H1 (cell line): ENCODE measurements around the gene SMIM7. TPM values are rescaled to one million over a fixed set of nuclear protein-coding genes. Genes with fewer than 3 reads are reported as not detected.

Experiments
- CTCF ChIA-PET: fragments of 300-600 bp; sonication (Branson Sonifier 250); formaldehyde crosslinking; loops from one replicate; lab custom pipeline; 2021; ENCODE audit not compliant: partially characterized antibody; lab: Charles Lee
- POLR2A ChIA-PET: fragments of 300-600 bp; sonication (Branson Sonifier 250); formaldehyde crosslinking; loops from one replicate; lab custom pipeline; 2021; ENCODE audit warnings: inconsistent platforms; ENCODE audit not compliant: partially characterized antibody; lab: Charles Lee
- DNase-seq, 2 experiments: peaks; one replicate each; pipeline versions ENCODE4 v3.0.0 to v3.0.0-alpha.2; 2010 to 2022; ENCODE audit warnings: low spot score in 2 of 2, low read depth in 1 of 2, mixed read lengths in 1 of 2
- FAIRE-seq: peaks from 2 replicates; lab custom pipeline; 2011; peaks lifted over from hg19 to GRCh38; lab: Jason Lieb, UNC
- H2AFZ ChIP-seq: 2 replicates; pipeline ENCODE4 v1.8.1; 2012; ENCODE audit warnings: low read length, inconsistent platforms
- H2AK5ac ChIP-seq: 2 replicates; pipeline ENCODE4 v1.6.1; 2013; ENCODE audit warnings: low read depth, low read length
- H2BK120ac ChIP-seq: replicated peaks from 2 replicates; pipeline ENCODE3; 2013; ENCODE audit warnings: low read depth, low read length, inconsistent platforms
- H2BK12ac ChIP-seq: 2 replicates; pipeline ENCODE4 v1.6.1; 2013; ENCODE audit warnings: low read depth, low read length
- H2BK15ac ChIP-seq: 2 replicates; pipeline ENCODE4 v1.6.1; 2013; ENCODE audit warnings: low read length
- H2BK20ac ChIP-seq: 2 replicates; pipeline ENCODE4 v1.6.1; 2013; ENCODE audit warnings: low read length
- H2BK5ac ChIP-seq: 2 replicates; pipeline ENCODE4 v1.6.1; 2013; ENCODE audit warnings: low read depth, low read length
- H3K14ac ChIP-seq: 2 replicates; pipeline ENCODE4 v1.6.1; 2013; ENCODE audit warnings: inconsistent platforms; ENCODE audit not compliant: insufficient read length
- H3K18ac ChIP-seq: 2 replicates; pipeline ENCODE4 v1.6.1; 2013; ENCODE audit warnings: low read length; ENCODE audit errors: extremely low read depth
- H3K23ac ChIP-seq: 2 replicates; pipeline ENCODE4 v1.6.1; 2013; ENCODE audit warnings: inconsistent platforms; ENCODE audit not compliant: insufficient read length
- H3K23me2 ChIP-seq: 2 replicates; pipeline ENCODE4 v1.6.1; 2013; ENCODE audit warnings: low read depth, low read length
- H3K27ac ChIP-seq: 2 replicates; pipeline ENCODE4 v1.6.1; 2011; ENCODE audit warnings: low read depth, low read length, inconsistent platforms
- H3K27me3 ChIP-seq, 4 experiments: replicated peaks in 1 of 4; 1 replicate in 1 of 4; 2 replicates in 3 of 4; pipeline versions ENCODE4 v1.6.1 to v1.8.1; 2011 to 2013; ENCODE audit warnings: low read length in 3 of 4, mild to moderate bottlenecking in 3 of 4, inconsistent platforms in 2 of 4, mixed read lengths in 2 of 4, moderate library complexity in 1 of 4; ENCODE audit not compliant: control insufficient read depth in 3 of 4, insufficient read depth in 3 of 4; ENCODE audit errors: extremely low read depth in 1 of 4
- H3K36me3 ChIP-seq, 4 experiments: 2 replicates each; pipeline versions ENCODE4 v1.6.1 to v1.8.1; 2011 to 2013; ENCODE audit warnings: mild to moderate bottlenecking in 4 of 4, low read length in 3 of 4, moderate library complexity in 2 of 4, control low read depth in 1 of 4, inconsistent platforms in 1 of 4; ENCODE audit not compliant: insufficient read depth in 4 of 4, control insufficient read depth in 2 of 4
- H3K4ac ChIP-seq: replicated peaks from 2 replicates; pipeline ENCODE3; 2013; ENCODE audit warnings: low read length, low read depth, mixed read lengths, inconsistent platforms; ENCODE audit not compliant: insufficient read length
- H3K4me1 ChIP-seq, 4 experiments: replicated peaks in 1 of 4; 1 replicate in 1 of 4; 2 replicates in 3 of 4; pipeline versions ENCODE4 v1.6.1 to v1.8.1; 2011 to 2013; ENCODE audit warnings: low read length in 3 of 4, inconsistent platforms in 2 of 4, mixed read lengths in 1 of 4; ENCODE audit not compliant: insufficient read depth in 4 of 4, control insufficient read depth in 3 of 4
- H3K4me2 ChIP-seq, 2 experiments: 2 replicates each; pipeline versions ENCODE4 v1.6.1 to v1.8.1; 2011 to 2013; ENCODE audit warnings: low read depth in 2 of 2, low read length in 2 of 2, control low read depth in 1 of 2, inconsistent platforms in 1 of 2, mild to moderate bottlenecking in 1 of 2; ENCODE audit not compliant: insufficient read depth in 1 of 2
- H3K4me3 ChIP-seq, 4 experiments: fragments of 200-600, 300-600 bp in 1 of 4; sonication (generic), shearing (Covaris generic), sonication (Bioruptor Twin) in 1 of 4; 2 replicates each; pipeline versions ENCODE4 v1.5.1 to v1.8.1; 2011 to 2016; ENCODE audit warnings: low read length in 4 of 4, low read depth in 3 of 4, control low read depth in 2 of 4, inconsistent platforms in 2 of 4, mild to moderate bottlenecking in 2 of 4, mixed read lengths in 1 of 4, moderate library complexity in 1 of 4; ENCODE audit not compliant: insufficient read depth in 2 of 4; ENCODE audit errors: extremely low read depth in 1 of 4
- H3K56ac ChIP-seq: replicated peaks from 2 replicates; pipeline ENCODE3; 2013; ENCODE audit warnings: low read depth, mild to moderate bottlenecking, mixed read lengths, low read length, inconsistent platforms; ENCODE audit not compliant: insufficient read length
- H3K79me1 ChIP-seq: 2 replicates; pipeline ENCODE4 v1.6.1; 2013; ENCODE audit warnings: low read depth, low read length, control low read depth
- H3K79me2 ChIP-seq, 2 experiments: 2 replicates each; pipeline versions ENCODE4 v1.6.1 to v1.8.1; 2012 to 2013; ENCODE audit warnings: low read length in 2 of 2, mild to moderate bottlenecking in 2 of 2, inconsistent platforms in 1 of 2; ENCODE audit not compliant: insufficient read depth in 2 of 2, control insufficient read depth in 1 of 2
- H3K9ac ChIP-seq, 4 experiments: replicated peaks in 1 of 4; 1 replicate in 1 of 4; 2 replicates in 3 of 4; pipeline versions ENCODE4 v1.6.1 to v1.8.1; 2011 to 2013; ENCODE audit warnings: low read depth in 3 of 4, low read length in 3 of 4, control low read depth in 2 of 4, mild to moderate bottlenecking in 2 of 4, moderate library complexity in 2 of 4, inconsistent platforms in 1 of 4; ENCODE audit errors: extremely low read depth in 1 of 4
- H3K9me3 ChIP-seq, 2 experiments: 2 replicates each; pipeline versions ENCODE4 v1.6.1 to v1.8.1; 2012 to 2013; ENCODE audit warnings: mild to moderate bottlenecking in 2 of 2, moderate library complexity in 2 of 2, control low read depth in 1 of 2, inconsistent platforms in 1 of 2, low read depth in 1 of 2, low read length in 1 of 2, mixed read lengths in 1 of 2; ENCODE audit not compliant: insufficient read depth in 2 of 2
- H4K20me1 ChIP-seq, 2 experiments: replicated peaks in 1 of 2; 2 replicates each; pipeline versions ENCODE3 to v1.8.1; 2011 to 2013; ENCODE audit warnings: inconsistent platforms in 2 of 2, low read length in 2 of 2, mild to moderate bottlenecking in 1 of 2; ENCODE audit not compliant: insufficient read depth in 2 of 2, control insufficient read depth in 1 of 2
- H4K5ac ChIP-seq: 2 replicates; pipeline ENCODE4 v1.6.1; 2013; ENCODE audit warnings: low read length, low read depth, mixed read lengths, inconsistent platforms; ENCODE audit not compliant: insufficient read length
- H4K8ac ChIP-seq: 2 replicates; pipeline ENCODE4 v1.8.0; 2013; ENCODE audit warnings: mild to moderate bottlenecking, moderate library complexity, low read length, inconsistent platforms; ENCODE audit not compliant: insufficient read depth; ENCODE audit errors: extremely low read depth
- H4K91ac ChIP-seq: replicated peaks from 2 replicates; pipeline ENCODE3; 2013; ENCODE audit warnings: low read length, mixed read lengths, inconsistent platforms; ENCODE audit not compliant: insufficient read length
- BRCA1 ChIP-seq: IDR thresholded peaks from 2 replicates; pipeline ENCODE4 v1.6.1; 2012; ENCODE audit warnings: low read depth, low read length, improper control_type of control experiment
- CBX8 ChIP-seq: fragments of 300-800, 300-1000 bp; sonication (generic); IDR thresholded peaks from 2 replicates; pipeline ENCODE4 v1.7.1; 2016; ENCODE audit warnings: low read depth, low read length, borderline replicate concordance
- HDAC2 ChIP-seq, 2 experiments: fragments of 300-600 bp in 1 of 2; sonication (generic) in 1 of 2; IDR thresholded peaks; 2 replicates each; pipeline ENCODE4 v1.6.1; 2011 to 2012; ENCODE audit warnings: low read depth in 2 of 2, low read length in 2 of 2, mild to moderate bottlenecking in 2 of 2, moderate library complexity in 2 of 2, borderline replicate concordance in 1 of 2, inconsistent platforms in 1 of 2
- HDAC6 ChIP-seq: IDR thresholded peaks from one replicate; pipeline ENCODE4 v1.7.1; 2012; ENCODE audit warnings: low read depth, mild to moderate bottlenecking, inconsistent platforms, low read length, moderate library complexity
- MAX ChIP-seq: IDR thresholded peaks from 2 replicates; pipeline ENCODE4 v1.6.1; 2012; ENCODE audit warnings: inconsistent platforms
- POLR2AphosphoS5 ChIP-seq: IDR thresholded peaks from 2 replicates; pipeline ENCODE4 v1.6.1; 2011; ENCODE audit warnings: low read depth, low read length
- SIN3A ChIP-seq, 2 experiments: IDR thresholded peaks in 1 of 2; conservative IDR thresholded peaks in 1 of 2; 2 replicates each; pipeline ENCODE4 v1.6.1; 2011 to 2012; ENCODE audit warnings: low read length in 2 of 2, improper control_type of control experiment in 1 of 2, low read depth in 1 of 2, mild to moderate bottlenecking in 1 of 2
- SIRT6 ChIP-seq: IDR thresholded peaks from one replicate; pipeline ENCODE4 v1.7.1; 2012; ENCODE audit warnings: low read length, inconsistent platforms
- SIX5 ChIP-seq: IDR thresholded peaks from 2 replicates; pipeline ENCODE4 v1.6.1; 2011; ENCODE audit warnings: mild to moderate bottlenecking, low read depth, low read length
- WGBS, 2 experiments: shearing (Covaris generic) in 1 of 2; methylation state at CpG; one replicate each; pipeline versions ENCODE4 v1.1.6 to v1.1.7; 2013 to 2015; ENCODE audit warnings: low lambda C conversion rate in 2 of 2, mixed read lengths in 2 of 2, inconsistent platforms in 1 of 2, low coverage in 1 of 2, missing lambda C conversion rate in 1 of 2; ENCODE audit not compliant: insufficient replicate concordance in 2 of 2, insufficient coverage in 1 of 2, insufficient read length in 1 of 2; ENCODE audit errors: extremely low coverage in 1 of 2, missing lambda C conversion rate in 1 of 2; 5-methylcytosine and 5-hydroxymethylcytosine counted together
- polyA plus RNA-seq, 7 experiments: library from polyadenylated mRNA; depleted of rRNA in 3 of 7; stranded (reverse) in 5 of 7; unstranded in 2 of 7; fragments of >200 nt in 5 of 7; fragments of 200-250 nt in 2 of 7; gene quantifications; 1 replicate in 5 of 7; 2 replicates in 1 of 7; 4 replicates in 1 of 7; pipeline versions ENCODE4 v1.2.1 to v1.2.3, GENCODE V29; 2011 to 2013; ENCODE audit warnings: missing spikeins in 2 of 7, mixed read lengths in 2 of 7
- total RNA-seq: library from RNA; stranded (reverse); fragmentation: NEBNext Ultra II Directional; extraction: Animal tissue kit (Norgen Biotek cat#: 25700); gene quantifications from 2 replicates; pipeline ENCODE4 v1.2.1, GENCODE V29; 2021

The SMIM7 gene
- total and polyA plus RNA-seq, 2 of the 8 experiments (the other 6 are each of a cell fraction or from before 2014, with no cell fraction given), result 55.5 to 67.5 TPM

- Histone ChIP-seq H3K79me2 (peaks cover 0 to 88% of the 10 kb centered on the region in 2 experiments; a peak in 2 of 4 replicates), H2BK5ac (no peak overlapping the region), H3K9me3 (no peaks in the 10 kb centered on the region), H3K27ac (no peak overlapping the region), H4K5ac (no peak overlapping the region), H3K36me3 (no peaks in the 10 kb centered on the region), H3K14ac (no peak overlapping the region), H2AK5ac (no peak overlapping the region), H4K20me1 (peaks cover 12 to 34% of the 10 kb centered on the region in 2 experiments), H2BK12ac (no peak overlapping the region), H3K79me1 (peaks cover 46% of the 10 kb centered on the region), H3K18ac (no peak overlapping the region)
- FAIRE-seq, result no peak
- POLR2A ChIA-PET, result interaction anchor here (0.8 to 1.4 kb wide), 2 partner anchors 10 to 19 kb away, joined by 3 read pairs; no protein-coding TSS in a partner anchor
- TF ChIP-seq SIRT6, result no peak
- no peak for TF ChIP-seq HDAC6
- no peak for TF ChIP-seq SIN3A (conservative IDR thresholded peaks at IDR 0.05 in 1 of 2, IDR thresholded peaks at IDR 0.05 in 1 of 2; ENCODE audit: low read depth in 1 of 2, low read length in 2 of 2)
- TF ChIP-seq BRCA1, result no peak
- TF ChIP-seq MAX, result no peak
- TF ChIP-seq SIX5, result no peak
- no peak for TF ChIP-seq CBX8
- no peak for TF ChIP-seq HDAC2 (IDR thresholded peaks at IDR 0.05; ENCODE audit: borderline replicate concordance in 1 of 2, low read depth in 2 of 2, low read length in 2 of 2)
- TF ChIP-seq POLR2AphosphoS5, result no peak
- TF ChIP-seq, all 59 proteins: peak for 0
- Histone ChIP-seq H4K91ac (no peak overlapping the region), H3K4me1 (no peaks in the 10 kb centered on the region), H2AFZ (no peak overlapping the region), H2BK20ac (no peak overlapping the region), H2BK120ac (no peak overlapping the region), H3K4me2 (no peak overlapping the region), H4K8ac (no peak overlapping the region), H3K4me3 (no peak overlapping the region), H2BK15ac (no peak overlapping the region), H3K27me3 (no peaks in the 10 kb centered on the region), H3K9ac (no peak overlapping the region), H3K56ac (no peak overlapping the region), H3K23me2 (no peaks in the 10 kb centered on the region), H3K4ac (no peak overlapping the region), H3K23ac (no peak overlapping the region)
- no peak for DNase-seq
- WGBS, 2 experiments, result 75% methylated on average over 1 of the region's 1 CpG; no CpG with 5 or more reads in 1 of the 2 experiments
- CTCF ChIA-PET, result interaction anchor here (0.7 to 1.5 kb wide), 2 partner anchors 17 to 81 kb away, joined by 3 read pairs; no protein-coding TSS in a partner anchor
These were observed 51.6 kb downstream of the SMIM7 start for GRCh38 chr19:16608290-16608739.
